Stimulated activated CD8-positive, alpha-beta memory T cell treated with anti-CD3 and anti-CD28 coated beads, Interleukin-4, amount 100 ng/mL, for 24 hours (primary cell): ENCODE results near the gene RCN2.

Experiments used
- DNase-seq: peaks from one replicate; pipeline ENCODE4 v3.0.0-alpha.2; 2020; ENCODE audit warnings: low read depth

Gene RCN2

GRCh38 chr15:76974456-76975036 is 43.0 kb downstream of the RCN2 start:
- DNase-seq = no peak

DNA sequence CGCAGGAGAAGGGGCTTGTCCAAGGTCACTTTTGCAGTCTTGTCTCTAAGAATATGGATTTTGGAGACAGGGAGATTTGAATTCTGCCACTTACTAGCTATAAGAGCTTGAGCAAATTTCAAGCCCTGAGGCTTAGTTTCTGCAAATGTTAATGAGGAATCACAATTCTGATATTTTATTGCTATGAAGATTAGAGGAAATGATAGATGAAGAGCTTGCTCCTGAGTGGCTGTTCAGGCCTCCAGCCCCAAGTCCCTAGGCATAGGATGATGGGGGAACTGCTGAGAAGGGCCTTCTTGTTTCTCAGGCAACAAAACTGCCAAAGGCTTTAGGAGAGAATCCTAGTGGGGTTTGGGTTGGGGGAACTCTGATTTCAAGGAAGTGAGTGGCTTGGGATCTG is 44.6 kb downstream of the RCN2 start:
- DNase-seq = no peak

- DNase-seq = no peak
These were observed 45.2 kb downstream of the RCN2 start for GRCh38 chr15:76976572-76977270.

GRCh38 chr15:76978522-76979330 is 47.2 kb downstream of the RCN2 start:
- DNase-seq = no peak

DNA sequence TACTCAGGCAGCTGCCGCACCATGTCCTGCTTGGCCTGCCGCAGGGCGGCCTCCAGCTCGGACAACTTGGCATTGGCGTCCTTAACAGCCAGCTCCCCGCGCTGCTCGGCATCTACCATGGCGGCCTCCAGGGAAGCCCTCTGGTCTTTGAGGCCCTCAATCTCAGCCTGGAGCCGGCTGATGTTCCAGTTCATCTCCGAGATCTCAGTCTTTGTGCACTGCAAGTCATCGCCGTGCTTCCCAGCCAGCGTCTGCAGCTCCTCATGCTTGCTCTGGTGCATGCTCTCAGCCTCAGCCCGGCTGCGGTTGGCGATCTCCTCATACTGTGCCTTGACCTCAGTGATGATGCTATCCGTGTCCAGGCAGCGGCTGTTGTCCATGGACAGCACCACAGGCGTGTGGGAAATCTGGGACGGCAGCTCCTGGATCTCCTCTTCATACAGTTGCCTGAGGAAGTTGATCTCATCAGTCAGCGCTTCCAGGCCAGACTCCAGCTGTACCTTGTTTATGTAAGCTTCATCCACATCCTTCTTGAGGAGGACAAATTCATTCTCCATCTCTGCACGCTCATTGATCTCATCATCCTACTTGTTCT is 47.9 kb downstream of the RCN2 start:
- no peak for DNase-seq

DNA sequence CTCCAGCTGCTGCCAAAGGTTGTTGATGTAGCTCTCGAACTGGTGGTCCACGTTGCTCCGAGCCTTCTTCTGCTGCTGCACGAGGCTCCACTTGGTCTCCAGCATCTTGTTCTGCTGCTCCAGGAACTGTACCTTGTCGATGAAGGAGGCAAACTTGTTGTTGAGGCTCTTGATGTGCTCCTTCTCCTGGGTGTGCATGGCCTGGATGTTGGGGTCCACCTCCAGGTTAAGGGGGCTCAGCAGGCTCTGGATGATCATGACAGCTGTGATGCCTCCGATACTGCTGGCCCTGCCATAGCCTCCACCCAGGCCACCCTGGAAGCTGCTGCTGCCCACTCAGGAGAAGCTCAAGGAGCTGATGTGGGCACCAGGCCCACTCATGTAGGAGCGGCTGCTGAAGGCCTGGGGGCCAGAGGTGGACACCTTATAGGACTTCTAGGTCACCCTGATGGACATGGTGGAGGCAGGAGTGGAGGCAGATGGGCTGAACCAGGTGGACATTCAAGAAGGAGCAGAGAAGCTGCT is 48.5 kb downstream of the RCN2 start:
- DNase-seq = no peak

DNA sequence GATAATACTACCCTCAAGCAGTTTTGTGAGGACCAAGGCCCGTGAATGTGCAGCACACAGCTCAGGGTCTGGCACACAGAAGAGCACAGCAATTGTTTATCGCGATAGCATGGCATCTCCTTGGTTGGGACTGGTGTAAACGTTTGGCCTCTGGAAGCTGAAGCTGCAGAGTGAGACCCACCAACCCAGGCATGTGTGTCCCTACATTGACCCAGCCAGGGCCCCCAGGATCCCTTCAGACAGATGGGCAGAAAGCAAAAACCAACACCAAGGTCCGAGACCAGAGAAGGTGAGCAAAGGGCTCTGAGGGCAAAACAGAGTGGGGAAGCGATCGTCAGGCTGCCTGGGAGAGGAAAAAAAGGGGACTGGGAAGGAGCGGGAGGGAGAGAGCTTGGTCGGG is 50.8 kb downstream of the RCN2 start:
- DNase-seq = no peak

- DNase-seq = no peak
These were observed 51.2 kb downstream of the RCN2 start for GRCh38 chr15:76982756-76983155.

DNA sequence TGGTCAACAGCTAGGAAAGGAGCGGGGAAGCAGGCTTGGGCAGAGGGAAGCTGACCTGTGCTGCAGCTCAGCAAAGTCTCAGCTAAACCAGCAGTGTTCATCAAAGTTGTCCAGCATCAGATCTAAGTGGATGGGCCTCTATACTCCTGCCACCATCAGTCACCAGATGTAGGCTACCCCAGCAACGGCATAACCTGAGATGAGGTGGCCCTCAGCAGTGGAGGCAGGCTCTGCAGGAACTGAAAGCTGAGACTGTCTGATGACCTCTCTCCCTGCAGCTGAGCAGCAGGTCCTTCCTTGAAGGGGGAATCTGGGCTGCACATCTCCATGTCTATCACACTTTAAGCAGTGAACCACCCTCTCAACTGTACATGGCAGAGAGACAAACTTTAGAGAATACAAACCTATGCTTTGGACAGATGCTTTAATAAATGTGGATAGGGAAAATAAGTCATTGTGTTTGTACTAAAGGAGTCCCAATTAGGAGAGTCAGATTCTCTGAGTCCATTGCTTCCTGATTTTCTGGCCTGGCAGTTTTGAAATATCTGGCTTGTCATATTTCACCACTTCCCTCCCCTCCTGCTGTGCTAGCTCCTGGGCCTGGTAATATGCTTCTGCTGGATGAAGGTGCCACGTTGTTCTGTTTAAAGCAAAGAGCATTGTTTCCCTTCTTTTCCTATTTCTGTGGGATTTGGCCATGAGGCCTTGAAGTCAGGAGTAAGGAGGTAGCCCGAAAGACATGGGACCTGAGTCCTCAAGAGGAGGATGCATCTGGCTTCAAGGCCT is 52.2 kb downstream of the RCN2 start:
- DNase-seq = no peak

DNA sequence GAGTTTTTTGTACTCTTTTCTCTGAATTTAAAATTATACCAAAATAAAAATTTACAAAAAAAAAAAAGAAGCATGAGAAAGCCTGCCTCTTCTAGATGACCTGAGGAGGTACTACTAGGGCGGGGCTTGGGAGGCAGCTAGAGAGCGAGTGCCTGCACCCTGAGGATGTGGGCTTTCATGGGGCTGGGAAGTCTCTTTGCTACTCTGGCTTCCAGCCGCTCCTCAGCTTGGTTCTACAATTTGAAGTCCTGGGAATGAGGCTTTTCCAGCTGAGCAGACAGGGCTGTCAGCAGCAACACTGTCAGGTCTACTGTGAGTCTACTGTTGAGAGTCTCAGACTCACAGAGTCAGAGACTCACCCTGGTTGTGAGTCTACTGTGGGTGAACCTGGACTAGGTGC is 55.2 kb downstream of the RCN2 start:
- DNase-seq = no peak

DNA sequence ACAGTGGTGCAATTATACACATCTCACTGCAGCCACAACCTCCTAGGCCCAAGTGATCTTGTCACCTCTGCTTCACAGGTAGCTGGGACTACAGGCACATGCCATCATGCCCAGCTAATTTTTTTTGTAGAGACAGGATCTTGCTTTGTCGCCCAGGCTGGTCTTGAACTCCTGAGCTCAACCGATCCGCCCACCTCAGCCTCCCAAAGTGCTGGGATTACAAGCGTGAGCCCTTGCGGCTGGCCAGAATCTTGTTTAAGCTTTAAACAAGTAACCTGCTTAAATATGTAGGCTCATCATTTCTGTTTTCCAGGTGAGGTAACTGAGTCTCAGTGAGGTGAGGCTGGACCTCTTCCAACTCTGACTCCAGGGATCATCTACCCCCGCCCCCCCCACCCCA is 55.7 kb downstream of the RCN2 start:
- DNase-seq = no peak

DNA sequence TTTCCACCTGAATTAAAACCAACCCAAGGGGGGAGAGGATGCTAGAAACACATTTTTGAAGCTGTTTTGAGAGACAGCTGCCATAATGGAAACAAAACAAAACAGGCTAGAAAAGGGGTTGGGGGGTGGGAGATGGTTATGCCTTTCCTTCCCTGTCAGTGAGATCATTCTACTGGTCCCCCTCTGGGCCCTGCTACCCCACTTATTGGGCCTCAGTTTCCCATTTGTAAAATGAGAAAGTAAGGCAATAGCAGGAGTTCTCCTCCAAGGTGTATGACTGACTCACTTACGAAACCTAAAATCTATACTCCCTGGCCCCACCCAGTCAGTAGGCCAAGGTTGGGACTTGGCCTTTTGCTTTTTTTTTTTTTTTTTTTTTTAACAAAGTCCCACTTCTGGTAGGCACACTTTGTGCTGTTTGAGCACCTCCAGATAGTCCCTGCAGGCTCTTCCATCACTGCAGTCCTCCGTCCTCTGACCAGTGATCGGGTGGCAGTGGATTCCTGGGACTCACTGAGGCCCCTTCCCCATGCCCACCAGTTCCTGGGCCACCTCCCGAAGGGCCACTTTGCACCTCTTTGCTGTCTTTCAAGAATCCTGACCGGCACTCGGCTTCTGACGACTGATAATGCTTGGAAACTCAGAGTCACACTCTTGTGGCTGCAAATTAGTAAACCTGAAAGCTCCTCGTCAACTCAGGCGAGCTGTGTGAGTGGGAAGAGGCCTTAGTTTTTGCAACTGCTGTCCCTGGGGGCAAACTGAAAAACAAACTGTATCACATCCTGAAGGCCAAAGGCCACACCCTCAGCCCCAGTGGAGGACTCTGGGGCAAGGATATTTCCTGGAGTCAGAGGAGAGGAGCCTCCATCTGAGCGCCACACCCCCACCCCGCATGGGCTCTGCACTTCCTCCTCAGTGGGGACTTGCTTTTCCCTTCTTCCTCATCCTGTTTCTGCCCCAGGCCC is 56.6 kb downstream of the RCN2 start:
- DNase-seq = no peak

- DNase-seq = no peak
These were observed 57.6 kb downstream of the RCN2 start for GRCh38 chr15:76988867-76989780.

DNA sequence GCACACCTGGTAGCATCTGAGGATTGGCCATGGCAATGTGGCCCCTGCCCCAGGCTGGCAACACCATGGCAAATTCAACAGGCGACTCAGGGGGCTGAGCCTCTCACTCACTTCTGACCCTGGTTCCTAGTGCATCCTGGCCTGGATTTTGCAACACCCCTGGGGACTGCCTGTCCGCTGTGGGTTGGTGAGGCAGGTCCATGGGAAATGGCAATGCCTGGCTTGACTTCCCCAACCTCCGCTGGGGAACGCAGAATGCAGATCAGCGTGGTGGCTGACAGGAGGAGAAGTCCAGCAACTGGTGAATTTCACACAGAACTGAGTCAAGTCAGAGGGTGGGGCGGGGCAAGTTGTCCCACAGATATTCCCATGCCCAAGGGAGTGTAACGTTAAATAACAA is 59.5 kb downstream of the RCN2 start:
- no peak for DNase-seq

GRCh38 chr15:76991741-76992645 is 60.4 kb downstream of the RCN2 start:
- no peak for DNase-seq

DNA sequence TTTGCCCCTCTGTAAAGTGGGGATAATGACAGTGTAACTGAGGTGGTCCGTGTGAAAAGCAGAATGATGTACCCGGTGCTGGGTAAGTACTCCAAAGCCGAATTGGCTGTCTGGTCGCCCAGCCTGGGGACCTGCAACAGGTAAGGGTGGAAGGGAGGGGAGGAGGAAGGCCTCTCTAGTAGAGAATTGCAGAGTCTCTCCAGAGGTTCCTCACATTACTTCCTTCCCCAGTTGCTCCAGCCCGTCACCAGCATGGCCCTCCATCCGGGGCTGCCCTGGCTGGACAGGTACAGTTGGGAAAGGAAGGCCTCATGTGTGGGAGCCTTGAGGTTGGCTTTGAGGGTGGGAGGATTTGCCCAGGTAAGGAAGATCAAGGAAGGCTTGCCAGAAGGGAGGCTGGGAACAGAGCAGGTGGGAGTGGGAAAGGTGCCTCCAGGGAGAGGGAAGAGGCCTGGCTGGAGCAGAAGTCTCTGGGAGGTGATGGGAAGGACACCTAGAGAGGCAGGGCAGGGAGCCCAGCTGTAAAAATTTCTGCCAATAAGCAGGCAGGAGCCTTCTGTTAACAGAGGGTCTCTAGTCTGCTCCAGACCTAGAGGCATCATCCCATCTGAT is 61.7 kb downstream of the RCN2 start:
- no peak for DNase-seq

GRCh38 chr15:76994001-76994400 is 62.5 kb downstream of the RCN2 start:
- no peak for DNase-seq

- DNase-seq = no peak
These were observed 62.9 kb downstream of the RCN2 start for GRCh38 chr15:76994496-76994895.
